GM19455 (cell line): ENCODE measurements around the gene PTPRD.
"Not testable (repeated sequence)": the region's sequence is repeated elsewhere in the genome, so short reads cannot be mapped to it uniquely, and the experiment has no call there.

ENCODE experiments used
- ATAC-seq: cut with Tn5 transposase; IDR thresholded peaks from one replicate; pipeline ENCODE4 v1.9.1; 2021; ENCODE audit not compliant: unreplicated experiment

PTPRD gene

GRCh38 chr9:9214066-9214465 lies 1398.7 kb downstream of the PTPRD start:
- ATAC-seq = no peak

DNA sequence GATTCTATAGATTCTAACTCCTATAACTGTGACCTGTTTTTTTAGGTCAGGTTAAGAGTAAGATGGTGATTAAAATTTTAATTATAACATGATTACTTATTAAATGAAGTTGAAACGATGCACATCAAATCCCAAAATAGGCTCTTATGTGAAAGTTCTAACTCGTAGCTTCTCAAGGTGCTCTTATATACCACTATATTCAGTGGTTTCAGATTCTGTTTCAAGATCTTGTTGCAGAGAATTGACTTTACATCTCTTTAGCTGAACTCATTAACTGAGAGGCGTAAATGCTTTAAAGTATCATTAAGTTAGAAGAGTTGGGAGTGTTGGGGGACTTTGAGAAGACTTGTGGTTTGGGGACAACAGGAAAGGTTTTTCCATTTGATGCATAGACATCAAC lies 1399.8 kb downstream of the PTPRD start:
- ATAC-seq = no peak

- no peak for ATAC-seq
Observed at GRCh38 chr9:9202276-9202675, 1410.5 kb downstream of the PTPRD start.

GRCh38 chr9:9186086-9186485 lies 1426.7 kb downstream of the PTPRD start:
- ATAC-seq = no peak

DNA sequence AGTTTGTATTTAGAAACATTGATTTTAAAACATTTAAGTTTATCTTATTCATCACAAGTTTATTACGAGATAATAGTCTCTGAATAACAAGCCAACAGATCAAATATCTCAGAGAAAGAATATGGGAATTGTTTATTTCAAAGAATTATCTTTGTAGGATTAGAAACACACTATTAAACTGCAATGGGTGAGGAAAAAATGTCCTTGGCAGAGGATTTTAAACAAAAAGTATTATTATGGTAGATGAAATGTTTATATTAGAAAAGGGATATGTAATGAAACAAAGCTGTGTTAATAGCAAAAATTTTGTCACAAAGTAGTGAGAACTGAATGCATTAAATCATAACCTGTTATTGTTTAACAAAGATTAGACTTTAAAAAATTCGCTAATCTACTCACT lies 1430.4 kb downstream of the PTPRD start:
- ATAC-seq = no peak

DNA sequence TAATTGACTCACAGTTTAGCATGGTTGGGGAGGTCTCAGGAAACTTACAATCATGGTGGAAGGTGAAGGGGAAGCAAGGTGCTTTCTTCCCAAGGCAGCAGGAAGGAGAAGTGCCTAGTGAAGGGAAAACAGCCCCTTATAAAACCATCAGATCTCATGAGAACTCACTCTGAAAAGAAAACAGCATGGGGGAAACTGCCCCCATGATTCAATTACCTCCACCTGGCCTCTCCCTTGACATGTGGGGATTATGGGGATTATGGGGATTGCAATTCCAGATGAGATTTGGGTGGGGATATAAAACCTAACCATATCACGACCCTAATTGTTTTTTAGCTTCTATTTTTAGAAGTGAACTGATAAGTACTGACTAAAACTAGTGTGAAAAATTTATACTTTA lies 1435.7 kb downstream of the PTPRD start:
- no peak for ATAC-seq

- ATAC-seq = no peak
Observed at GRCh38 chr9:9174358-9174757, 1438.4 kb downstream of the PTPRD start.

- no peak for ATAC-seq
Observed at GRCh38 chr9:9173264-9173663, 1439.5 kb downstream of the PTPRD start.

- ATAC-seq = no peak
Observed at GRCh38 chr9:9170439-9171134, 1442.2 kb downstream of the PTPRD start.

GRCh38 chr9:9142001-9142400 lies 1470.8 kb downstream of the PTPRD start:
- no peak for ATAC-seq

DNA sequence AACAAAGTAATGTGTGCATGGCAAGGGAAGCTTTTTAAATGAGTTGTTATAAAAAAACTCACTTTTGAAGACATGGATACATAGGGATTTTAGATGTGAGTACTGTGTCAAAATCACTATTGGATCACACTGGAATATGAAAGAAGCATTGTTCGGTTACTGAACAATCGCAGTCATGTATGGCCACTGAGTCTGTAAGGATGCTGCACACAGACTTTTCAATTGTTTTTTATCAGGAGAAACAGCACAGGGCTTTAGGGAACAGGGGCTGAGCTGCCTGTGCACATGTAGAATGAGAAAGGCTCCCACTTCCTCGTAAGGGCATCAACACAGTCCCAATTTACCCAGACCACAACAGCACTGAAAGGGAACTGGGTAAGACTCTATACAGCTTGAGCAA lies 1479.3 kb downstream of the PTPRD start:
- ATAC-seq = no peak

GRCh38 chr9:9124616-9125015 lies 1488.2 kb downstream of the PTPRD start:
- ATAC-seq = no peak

- ATAC-seq = no peak
Observed at GRCh38 chr9:9122230-9122875, 1490.4 kb downstream of the PTPRD start.

GRCh38 chr9:9117866-9118265 lies 1494.9 kb downstream of the PTPRD start:
- ATAC-seq = no peak

- ATAC-seq = no peak
Observed at GRCh38 chr9:9112001-9112720, 1500.6 kb downstream of the PTPRD start.

DNA sequence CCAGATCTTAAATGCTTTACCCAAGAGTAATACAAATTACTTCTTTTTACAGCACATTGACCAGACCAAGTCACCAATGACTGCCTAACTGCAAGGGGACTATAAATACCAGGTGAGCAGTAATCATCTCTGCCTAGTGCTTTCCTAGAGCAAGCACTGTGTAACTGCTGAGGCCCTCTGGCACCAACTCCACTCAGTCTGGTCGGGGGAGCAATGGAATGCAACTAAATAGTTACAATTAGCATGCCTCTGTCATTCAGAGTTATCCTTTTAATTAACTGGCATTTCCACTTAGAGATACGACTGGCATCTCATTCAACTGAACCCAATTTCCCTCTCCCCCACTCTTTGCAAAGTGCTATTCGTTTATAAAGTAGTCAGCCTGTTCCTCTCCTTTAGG lies 1504.2 kb downstream of the PTPRD start:
- no peak for ATAC-seq

DNA sequence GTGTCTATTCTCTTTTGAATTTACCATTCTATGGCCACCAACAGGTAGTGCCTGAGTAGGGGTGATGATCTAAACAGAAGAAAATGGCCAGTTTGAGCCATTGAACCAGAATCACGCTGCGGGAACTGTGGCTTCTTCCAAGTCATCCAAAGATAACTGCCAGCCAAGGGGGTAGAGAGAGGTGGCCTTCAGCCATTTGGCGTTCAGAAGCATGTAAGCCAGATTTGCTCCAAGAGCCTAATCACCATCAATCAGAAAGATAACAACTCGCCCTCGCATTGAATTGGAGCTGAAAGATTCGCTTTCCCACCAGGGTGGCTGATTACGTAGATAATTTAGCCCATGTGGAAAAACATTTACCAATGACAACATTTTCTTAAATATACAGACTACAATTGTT lies 1510.5 kb downstream of the PTPRD start:
- ATAC-seq = no peak

- ATAC-seq = no peak
Observed at GRCh38 chr9:9100070-9100469, 1512.7 kb downstream of the PTPRD start.

GRCh38 chr9:9099646-9100045 lies 1513.2 kb downstream of the PTPRD start:
- no peak for ATAC-seq

DNA sequence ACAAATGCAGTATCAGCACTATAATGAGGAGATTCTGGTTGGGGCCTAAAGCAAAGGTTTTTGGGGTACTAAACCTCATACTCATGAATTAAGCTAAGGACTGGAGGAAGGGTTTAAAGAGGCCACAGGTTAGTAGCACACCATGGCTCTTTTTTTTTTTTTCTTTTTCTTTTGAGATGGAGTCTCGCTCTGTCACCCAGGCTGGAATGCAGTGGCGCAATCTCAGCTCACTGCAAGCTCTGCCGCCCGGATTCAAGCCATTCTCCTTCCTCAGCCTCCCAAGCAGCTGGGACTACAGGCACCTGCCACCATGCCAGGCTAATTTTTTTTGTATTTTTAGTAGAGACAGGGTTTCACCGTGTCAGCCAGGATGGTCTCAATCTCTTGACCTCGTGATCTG lies 1515.5 kb downstream of the PTPRD start:
- not testable (repeated sequence) for ATAC-seq

DNA sequence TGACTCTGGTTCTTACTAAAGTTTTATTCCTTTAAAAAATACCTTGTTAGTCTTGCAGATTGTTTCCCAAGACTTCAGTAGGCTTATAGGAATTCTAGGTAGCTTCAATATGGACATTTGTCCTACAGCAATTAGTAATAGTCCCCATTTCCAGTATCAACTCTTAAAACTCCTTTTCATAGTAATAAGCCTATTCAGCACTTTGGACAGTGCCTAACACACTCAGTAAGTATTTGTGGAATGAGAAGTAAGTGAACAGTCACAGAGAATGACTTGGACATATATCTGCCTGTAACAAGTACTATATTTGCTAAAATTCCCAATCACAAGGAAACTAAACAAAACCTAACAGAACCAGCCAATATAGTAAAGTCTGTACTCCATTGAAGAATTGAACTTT lies 1521.4 kb downstream of the PTPRD start:
- no peak for ATAC-seq

- no peak for ATAC-seq
Observed at GRCh38 chr9:9079473-9079872, 1533.3 kb downstream of the PTPRD start.
